CD8-positive, alpha-beta memory T cell (primary cell): ENCODE results near the gene PDGFD. TPM values are rescaled to one million over a fixed set of nuclear protein-coding genes. Genes with fewer than 3 reads are reported as not detected.

Source experiments
- CTCF ChIA-PET: fragments of 350-600 bp; sonication (Branson Sonifier 250); formaldehyde crosslinking; loops from one replicate; lab custom pipeline; 2021; ENCODE audit warnings: antibody characterized with exemption; lab: Charles Lee
- POLR2A ChIA-PET: fragments of 350-600 bp; sonication (Branson Sonifier 250); formaldehyde crosslinking; loops from one replicate; lab custom pipeline; 2021; ENCODE audit warnings: antibody characterized with exemption; lab: Charles Lee
- DNase-seq, 5 donors: peaks; one replicate each; pipeline versions ENCODE4 v3.0.0 to v3.0.0-alpha.2; 2020 to 2022; ENCODE audit warnings: mixed read lengths in 1 of 5
- H3K27ac ChIP-seq: one replicate; pipeline ENCODE4 v1.7.0; 2013; ENCODE audit warnings: low read depth, mild to moderate bottlenecking, low read length, moderate library complexity
- H3K27me3 ChIP-seq: 2 replicates; pipeline ENCODE4 v1.7.0; 2013; ENCODE audit warnings: low read length, mild to moderate bottlenecking; ENCODE audit not compliant: insufficient read depth, poor library complexity, severe bottlenecking
- H3K36me3 ChIP-seq: 2 replicates; pipeline ENCODE4 v1.7.0; 2013; ENCODE audit warnings: mild to moderate bottlenecking, low read length, moderate library complexity; ENCODE audit not compliant: insufficient read depth
- H3K4me1 ChIP-seq: 2 replicates; pipeline ENCODE4 v1.7.0; 2013; ENCODE audit warnings: mild to moderate bottlenecking, low read length, moderate library complexity; ENCODE audit not compliant: insufficient read depth
- H3K4me3 ChIP-seq: 2 replicates; pipeline ENCODE4 v1.7.0; 2013; ENCODE audit warnings: mild to moderate bottlenecking, low read length
- H3K9me3 ChIP-seq: 2 replicates; pipeline ENCODE4 v1.7.0; 2013; ENCODE audit warnings: mild to moderate bottlenecking, low read length
- H3K27ac Mint-ChIP-seq, 8 donors: one replicate each; pipeline ENCODE4 v1.8.0; 2020 to 2021; ENCODE audit warnings: mixed read lengths in 8 of 8, mild to moderate bottlenecking in 6 of 8, inconsistent platforms in 3 of 8, moderate library complexity in 3 of 8
- H3K27me3 Mint-ChIP-seq, 2 donors: one replicate each; pipeline ENCODE4 v1.8.0; 2020 to 2021; ENCODE audit warnings: mixed read lengths in 2 of 2, mild to moderate bottlenecking in 1 of 2, moderate library complexity in 1 of 2
- H3K36me3 Mint-ChIP-seq, 3 donors: one replicate each; pipeline ENCODE4 v1.8.0; 2020 to 2021; ENCODE audit warnings: mixed read lengths in 3 of 3, inconsistent platforms in 1 of 3, mild to moderate bottlenecking in 1 of 3
- H3K4me1 Mint-ChIP-seq, 3 donors: one replicate each; pipeline ENCODE4 v1.8.0; 2020 to 2021; ENCODE audit warnings: mixed read lengths in 3 of 3, inconsistent platforms in 1 of 3, mild to moderate bottlenecking in 1 of 3
- H3K4me3 Mint-ChIP-seq, 7 donors: one replicate each; pipeline ENCODE4 v1.8.0; 2020 to 2021; ENCODE audit warnings: mixed read lengths in 7 of 7, mild to moderate bottlenecking in 6 of 7, moderate library complexity in 4 of 7, inconsistent platforms in 2 of 7
- H3K9me3 Mint-ChIP-seq, 5 donors: one replicate each; pipeline ENCODE4 v1.8.0; 2020 to 2022; ENCODE audit warnings: mixed read lengths in 5 of 5, mild to moderate bottlenecking in 3 of 5, moderate library complexity in 2 of 5, inconsistent platforms in 1 of 5
- polyA plus RNA-seq: library from polyadenylated mRNA; unstranded; fragments of 300-500 nt; fragmentation: Illumina TruSeq; gene quantifications from one replicate; pipeline ENCODE4 v1.2.3, GENCODE V29; 2021
- total RNA-seq, 2 experiments: library from RNA; stranded (reverse); gene quantifications; one replicate each; pipeline ENCODE4 v1.2.3, GENCODE V29; 2021

The PDGFD gene
- total and polyA plus RNA-seq, 3 experiments from 2014 or later = 0.15 to 8.1 (median 0.29) TPM

- peaks cover 0 to 3% (median 0%) of the 10 kb centered on the region in 5 donors for H3K9me3 Mint-ChIP-seq
- no peak overlapping the region for H3K4me3 ChIP-seq
- H3K27me3 ChIP-seq = no peaks in the 10 kb centered on the region
- no peaks in the 10 kb centered on the region for H3K36me3 ChIP-seq
- peaks cover 0 to 1% of the 10 kb centered on the region in 2 donors for H3K27me3 Mint-ChIP-seq
- CTCF ChIA-PET = no interaction called here
- POLR2A ChIA-PET = no interaction called here
- no peaks in the 10 kb centered on the region for H3K4me1 ChIP-seq
- H3K9me3 ChIP-seq = no peaks in the 10 kb centered on the region
- H3K27ac Mint-ChIP-seq = no peak overlapping the region
- DNase-seq = no peak
- no peak overlapping the region for H3K27ac ChIP-seq
- H3K36me3 Mint-ChIP-seq = no peaks in the 10 kb centered on the region
- H3K4me1 Mint-ChIP-seq = no peaks in the 10 kb centered on the region
- no peak overlapping the region for H3K4me3 Mint-ChIP-seq
These were observed 65.4 kb downstream of the PDGFD start for GRCh38 chr11:104098555-104098954.

- no peak overlapping the region for H3K27ac Mint-ChIP-seq
- Histone ChIP-seq H3K27ac (no peak overlapping the region), H3K4me3 (no peak overlapping the region), H3K4me1 (no peaks in the 10 kb centered on the region), H3K36me3 (no peaks in the 10 kb centered on the region), H3K9me3 (no peaks in the 10 kb centered on the region), H3K27me3 (no peaks in the 10 kb centered on the region)
- no peak overlapping the region for H3K4me3 Mint-ChIP-seq
- DNase-seq = no peak
- ChIA-PET POLR2A (no interaction called here), CTCF (no interaction called here)
- no peaks in the 10 kb centered on the region for H3K36me3 Mint-ChIP-seq
- H3K9me3 Mint-ChIP-seq = peaks cover 0 to 3% (median 0%) of the 10 kb centered on the region in 5 donors
- H3K4me1 Mint-ChIP-seq = no peaks in the 10 kb centered on the region
- peaks cover 0 to 2% of the 10 kb centered on the region in 2 donors for H3K27me3 Mint-ChIP-seq
These were observed 65.8 kb downstream of the PDGFD start for GRCh38 chr11:104098132-104098531.

- H3K27me3 ChIP-seq = no peaks in the 10 kb centered on the region
- H3K27ac ChIP-seq = no peak overlapping the region
- H3K4me3 Mint-ChIP-seq = no peak overlapping the region
- no peak overlapping the region for H3K4me3 ChIP-seq
- H3K27ac Mint-ChIP-seq = peak overlapping the region in 1 of 8 donors; percentile 90
- no peaks in the 10 kb centered on the region for H3K36me3 Mint-ChIP-seq
- no peaks in the 10 kb centered on the region for H3K4me1 ChIP-seq
- no peaks in the 10 kb centered on the region for H3K9me3 ChIP-seq
- DNase-seq = no peak
- ChIA-PET POLR2A (no interaction called here), CTCF (no interaction called here)
- no peaks in the 10 kb centered on the region for H3K4me1 Mint-ChIP-seq
- peaks cover 0 to 3% (median 0%) of the 10 kb centered on the region in 5 donors for H3K9me3 Mint-ChIP-seq
- H3K27me3 Mint-ChIP-seq = peaks cover 0 to 2% of the 10 kb centered on the region in 2 donors
- H3K36me3 ChIP-seq = no peaks in the 10 kb centered on the region
These were observed 67.0 kb downstream of the PDGFD start for GRCh38 chr11:104096900-104097299.

- no peaks in the 10 kb centered on the region for H3K4me1 ChIP-seq
- no peak overlapping the region for H3K27ac ChIP-seq
- no peaks in the 10 kb centered on the region for H3K4me1 Mint-ChIP-seq
- H3K27me3 Mint-ChIP-seq = peaks cover 0 to 2% of the 10 kb centered on the region in 2 donors
- no peaks in the 10 kb centered on the region for H3K9me3 ChIP-seq
- H3K36me3 ChIP-seq = no peaks in the 10 kb centered on the region
- H3K4me3 Mint-ChIP-seq = no peak overlapping the region
- ChIA-PET CTCF (no interaction called here), POLR2A (no interaction called here)
- no peak overlapping the region for H3K27ac Mint-ChIP-seq
- H3K27me3 ChIP-seq = no peaks in the 10 kb centered on the region
- no peaks in the 10 kb centered on the region for H3K36me3 Mint-ChIP-seq
- no peak for DNase-seq
- peaks cover 0 to 3% (median 0%) of the 10 kb centered on the region in 5 donors for H3K9me3 Mint-ChIP-seq
- H3K4me3 ChIP-seq = no peak overlapping the region
These were observed 68.2 kb downstream of the PDGFD start for GRCh38 chr11:104095791-104096190.

GRCh38 chr11:104094576-104094975, 69.4 kb downstream of the PDGFD start:
- Mint-ChIP-seq H3K4me3 (no peak overlapping the region), H3K4me1 (no peaks in the 10 kb centered on the region), H3K36me3 (no peaks in the 10 kb centered on the region), H3K9me3 (peaks cover 0 to 3% (median 0%) of the 10 kb centered on the region in 5 donors), H3K27me3 (peaks cover 0 to 2% of the 10 kb centered on the region in 2 donors), H3K27ac (no peak overlapping the region)
- Histone ChIP-seq H3K36me3 (no peaks in the 10 kb centered on the region), H3K4me1 (no peaks in the 10 kb centered on the region), H3K27ac (no peak overlapping the region), H3K9me3 (no peaks in the 10 kb centered on the region), H3K27me3 (no peaks in the 10 kb centered on the region), H3K4me3 (no peak overlapping the region)
- DNase-seq = no peak
- POLR2A ChIA-PET = no interaction called here
- CTCF ChIA-PET = no interaction called here

- no peaks in the 10 kb centered on the region for H3K36me3 ChIP-seq
- no peak overlapping the region for H3K4me3 Mint-ChIP-seq
- H3K4me3 ChIP-seq = no peak overlapping the region
- H3K27me3 Mint-ChIP-seq = peaks cover 0 to 2% of the 10 kb centered on the region in 2 donors
- no peaks in the 10 kb centered on the region for H3K4me1 ChIP-seq
- ChIA-PET POLR2A (no interaction called here), CTCF (no interaction called here)
- DNase-seq = no peak
- H3K36me3 Mint-ChIP-seq = no peaks in the 10 kb centered on the region
- no peaks in the 10 kb centered on the region for H3K27me3 ChIP-seq
- H3K27ac Mint-ChIP-seq = no peak overlapping the region
- H3K4me1 Mint-ChIP-seq = no peaks in the 10 kb centered on the region
- no peaks in the 10 kb centered on the region for H3K9me3 ChIP-seq
- H3K27ac ChIP-seq = no peak overlapping the region
- peaks cover 0 to 3% (median 0%) of the 10 kb centered on the region in 5 donors for H3K9me3 Mint-ChIP-seq
These were observed 70.3 kb downstream of the PDGFD start for GRCh38 chr11:104093426-104094280.

- ChIA-PET CTCF (no interaction called here), POLR2A (no interaction called here)
- no peak overlapping the region for H3K27ac ChIP-seq
- Mint-ChIP-seq H3K4me3 (no peak overlapping the region), H3K36me3 (no peaks in the 10 kb centered on the region), H3K27ac (no peak overlapping the region), H3K27me3 (peaks cover 0 to 2% of the 10 kb centered on the region in 2 donors), H3K4me1 (no peaks in the 10 kb centered on the region), H3K9me3 (peaks cover 0 to 3% (median 0%) of the 10 kb centered on the region in 5 donors)
- no peak overlapping the region for H3K4me3 ChIP-seq
- no peaks in the 10 kb centered on the region for H3K27me3 ChIP-seq
- DNase-seq = no peak
- H3K36me3 ChIP-seq = no peaks in the 10 kb centered on the region
- no peaks in the 10 kb centered on the region for H3K9me3 ChIP-seq
- no peaks in the 10 kb centered on the region for H3K4me1 ChIP-seq
These were observed 71.2 kb downstream of the PDGFD start for GRCh38 chr11:104092744-104093143.

- H3K4me3 Mint-ChIP-seq = no peak overlapping the region
- no peak overlapping the region for H3K27ac Mint-ChIP-seq
- Histone ChIP-seq H3K9me3 (no peaks in the 10 kb centered on the region), H3K4me3 (no peak overlapping the region), H3K36me3 (no peaks in the 10 kb centered on the region), H3K4me1 (no peaks in the 10 kb centered on the region), H3K27ac (no peak overlapping the region), H3K27me3 (no peaks in the 10 kb centered on the region)
- no peaks in the 10 kb centered on the region for H3K36me3 Mint-ChIP-seq
- ChIA-PET CTCF (no interaction called here), POLR2A (no interaction called here)
- H3K9me3 Mint-ChIP-seq = no peaks in the 10 kb centered on the region
- no peak for DNase-seq
- H3K27me3 Mint-ChIP-seq = peaks cover 0 to 2% of the 10 kb centered on the region in 2 donors
- no peaks in the 10 kb centered on the region for H3K4me1 Mint-ChIP-seq
These were observed 72.5 kb downstream of the PDGFD start for GRCh38 chr11:104091281-104092096.
